ENCODE measurements around the gene CHST11. TPM values are rescaled to one million over a fixed set of nuclear protein-coding genes. Genes with fewer than 3 reads are reported as not detected.

CHST11 gene
- total and polyA plus RNA-seq, 9 of the 15 experiments (the other 6 are each of a cell fraction or from before 2014, with no cell fraction given), result 2.3 to 38.7 (median 15.0) TPM

DNA sequence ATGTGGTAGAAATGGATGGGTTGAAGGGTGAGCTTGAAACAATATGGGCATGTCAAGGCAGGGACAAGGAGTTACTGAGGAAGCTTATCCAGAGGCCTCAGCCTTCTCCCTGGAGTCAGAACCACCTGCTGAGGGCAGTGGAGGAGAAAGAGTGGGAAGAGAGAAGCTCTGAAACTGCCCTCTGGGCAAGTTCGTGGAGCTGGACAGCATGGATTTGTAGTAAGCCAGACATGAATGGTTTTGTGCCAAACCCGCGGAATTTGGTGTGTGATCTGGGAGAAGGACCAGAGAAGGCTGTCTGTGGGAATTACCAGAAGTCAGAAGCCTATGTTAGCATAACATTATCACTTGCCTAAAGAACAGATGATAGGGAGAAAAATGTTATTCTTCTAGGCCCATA is 336.5 kb downstream of the CHST11 start:
- Histone ChIP-seq H3K4me1 (replicated peaks in 1 of 2; ENCODE audit: control insufficient read depth in 2 of 2, insufficient read depth in 2 of 2, low read length in 2 of 2) (peaks cover 9 to 15% of the 10 kb centered on the region in 2 experiments; a peak in 3 of 5 replicates), H2AFZ (ENCODE audit: low read depth, low read length) (no peak overlapping the region), H3K9me1 (ENCODE audit: control insufficient read depth, insufficient read depth, low read length) (no peaks in the 10 kb centered on the region), H3K9ac (ENCODE audit: insufficient read depth in 1 of 2, low read depth in 2 of 2, low read length in 2 of 2) (no peak overlapping the region), H3K4me2 (ENCODE audit: insufficient read depth, low read length) (no peak overlapping the region), H3K9me3 (replicated peaks; ENCODE audit: control insufficient read depth, insufficient read depth, low read depth, low read length) (no peaks in the 10 kb centered on the region), H3K79me2 (ENCODE audit: control insufficient read depth, insufficient read depth, low read length) (no peaks in the 10 kb centered on the region), H3K4me3 (no peak overlapping the region), H4K20me1 (replicated peaks; ENCODE audit: control insufficient read depth, insufficient read depth, low read length) (no peaks in the 10 kb centered on the region), H3K27me3 (ENCODE audit: control insufficient read depth in 2 of 2, insufficient read depth in 2 of 2, low read length in 2 of 2) (peaks cover 0 to 7% of the 10 kb centered on the region in 2 experiments; a peak in 1 of 5 replicates), H3K36me3 (ENCODE audit: control insufficient read depth, insufficient read depth, low read length) (no peaks in the 10 kb centered on the region), H3K27ac (ENCODE audit: extremely low read depth, low read depth, low read length) (no peak overlapping the region)
- intact Hi-C loops (cut with micrococcal nuclease) (no loop called here), in situ Hi-C loops (cut with MboI) (no loop called here)
- CTCF ChIA-PET (ENCODE audit: low intra/inter-chr PET ratio), result no interaction called here
- no peak for ATAC-seq
- DNase-seq (ENCODE audit: extremely low read depth in 1 of 4, low spot score in 3 of 4), result no peak
- 10% methylated on average over 3 of the region's 3 CpGs for WGBS (ENCODE audit: insufficient coverage, low coverage, missing lambda C conversion rate)
- POLR2A ChIA-PET, result interaction anchor here (1.0 to 1.1 kb wide), 2 partner anchors 10 to 20 kb away, joined by 3 to 4 read pairs; no protein-coding TSS in a partner anchor
- FAIRE-seq, result no peak
- BruUV-seq (replicated peaks), result no TSS peak
- TF ChIP-seq EHMT2 (IDR thresholded peaks at IDR 0.05) (no peak), ZNF764 (CRISPR knock-in tag; IDR thresholded peaks at IDR 0.05; ENCODE audit: low read depth) (no peak), TSC22D4 (tag; IDR thresholded peaks at IDR 0.05) (no peak), SNIP1 (IDR thresholded peaks at IDR 0.05; ENCODE audit: low read depth) (no peak), RAD21 (CRISPR knock-in tag; conservative IDR thresholded peaks at IDR 0.05 in 1 of 2, IDR thresholded peaks at IDR 0.05 in 1 of 2) (0 out of 4 replicates have a peak, but pooled peaks of 1 of the 2 experiments have one; percentile 13), RCOR1 (IDR thresholded peaks at IDR 0.05; ENCODE audit: borderline replicate concordance in 1 of 2, low read depth in 2 of 2, low read length in 2 of 2) (no peak)
- TF ChIP-seq, protein P1, sequence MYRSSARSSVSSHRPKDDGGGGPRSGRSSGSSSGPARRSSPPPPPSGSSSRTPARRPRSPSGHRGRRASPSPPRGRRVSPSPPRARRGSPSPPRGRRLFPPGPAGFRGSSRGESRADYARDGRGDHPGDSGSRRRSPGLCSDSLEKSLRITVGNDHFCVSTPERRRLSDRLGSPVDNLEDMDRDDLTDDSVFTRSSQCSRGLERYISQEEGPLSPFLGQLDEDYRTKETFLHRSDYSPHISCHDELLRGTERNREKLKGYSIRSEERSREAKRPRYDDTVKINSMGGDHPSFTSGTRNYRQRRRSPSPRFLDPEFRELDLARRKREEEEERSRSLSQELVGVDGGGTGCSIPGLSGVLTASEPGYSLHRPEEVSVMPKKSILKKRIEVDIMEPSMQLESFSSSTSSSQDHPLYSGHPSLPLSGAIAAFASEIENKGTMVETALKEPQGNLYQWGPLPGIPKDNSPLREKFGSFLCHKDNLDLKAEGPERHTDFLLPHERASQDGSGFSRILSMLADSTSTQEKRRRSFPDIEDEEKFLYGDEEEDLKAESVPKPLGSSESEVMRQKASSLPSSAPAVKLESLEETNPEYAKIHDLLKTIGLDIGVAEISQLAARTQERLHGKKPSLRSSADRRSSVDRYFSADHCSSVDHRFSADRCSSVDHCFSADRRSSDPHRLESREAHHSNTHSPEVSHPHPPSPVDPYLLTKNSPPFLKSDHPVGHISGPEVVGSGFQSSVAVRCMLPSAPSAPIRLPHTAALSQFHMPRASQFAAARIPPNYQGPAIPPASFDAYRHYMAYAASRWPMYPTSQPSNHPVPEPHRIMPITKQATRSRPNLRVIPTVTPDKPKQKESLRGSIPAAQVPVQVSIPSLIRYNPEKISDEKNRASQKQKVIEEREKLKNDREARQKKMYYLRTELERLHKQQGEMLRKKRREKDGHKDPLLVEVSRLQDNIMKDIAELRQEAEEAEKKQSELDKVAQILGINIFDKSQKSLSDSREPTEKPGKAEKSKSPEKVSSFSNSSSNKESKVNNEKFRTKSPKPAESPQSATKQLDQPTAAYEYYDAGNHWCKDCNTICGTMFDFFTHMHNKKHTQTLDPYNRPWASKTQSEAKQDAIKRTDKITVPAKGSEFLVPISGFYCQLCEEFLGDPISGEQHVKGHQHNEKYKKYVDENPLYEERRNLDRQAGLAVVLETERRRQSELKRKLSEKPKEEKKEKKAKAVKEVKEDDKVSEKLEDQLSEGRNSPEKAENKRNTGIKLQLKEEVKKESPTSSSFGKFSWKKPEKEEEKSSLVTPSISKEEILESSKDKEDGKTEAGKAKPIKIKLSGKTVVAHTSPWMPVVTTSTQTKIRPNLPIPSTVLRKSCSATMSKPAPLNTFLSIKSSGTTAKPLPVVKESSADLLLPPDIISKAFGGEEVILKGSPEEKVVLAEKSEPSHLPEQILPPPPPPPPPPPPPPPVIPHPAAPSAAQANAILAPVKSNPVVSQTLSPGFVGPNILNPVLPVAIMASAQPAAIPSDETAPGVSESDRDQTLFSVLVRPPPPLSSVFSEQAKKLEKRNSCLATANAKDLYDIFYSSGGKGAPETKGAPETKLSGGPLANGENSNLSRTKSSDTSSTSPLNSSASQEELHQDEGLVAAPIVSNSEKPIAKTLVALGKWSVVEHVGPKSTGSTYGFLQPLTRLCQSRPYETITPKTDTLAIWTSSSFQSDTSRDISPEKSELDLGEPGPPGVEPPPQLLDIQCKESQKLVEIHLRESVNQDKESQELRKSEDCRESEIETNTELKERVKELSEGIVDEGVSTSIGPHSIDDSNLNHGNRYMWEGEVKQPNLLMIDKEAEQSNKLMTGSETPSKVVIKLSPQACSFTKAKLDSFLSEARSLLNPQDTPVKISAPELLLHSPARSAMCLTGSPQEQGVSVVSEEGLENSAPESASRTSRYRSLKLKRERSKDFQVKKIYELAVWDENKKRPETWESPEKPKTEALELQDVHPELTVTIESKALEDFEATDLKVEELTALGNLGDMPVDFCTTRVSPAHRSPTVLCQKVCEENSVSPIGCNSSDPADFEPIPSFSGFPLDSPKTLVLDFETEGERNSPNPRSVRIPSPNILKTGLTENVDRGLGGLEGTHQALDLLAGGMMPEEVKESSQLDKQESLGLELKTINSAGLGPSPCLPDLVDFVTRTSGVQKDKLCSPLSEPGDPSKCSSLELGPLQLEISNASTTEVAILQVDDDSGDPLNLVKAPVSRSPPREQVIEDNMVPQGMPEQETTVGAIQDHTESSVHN (IDR thresholded peaks at IDR 0.05; ENCODE audit: borderline replicate concordance in 1 of 2, low read depth in 1 of 2), result no peak
